GM19043 (cell line): ENCODE data around the gene NODAL.
"Not testable (repeated sequence)": the region's sequence is repeated elsewhere in the genome, so short reads cannot be mapped to it uniquely, and the experiment has no call there.

ENCODE experiments used
- ATAC-seq: cut with Tn5 transposase; IDR thresholded peaks from one replicate; pipeline ENCODE4 v1.9.1; 2021; ENCODE audit warnings: low read depth; ENCODE audit not compliant: unreplicated experiment

Gene NODAL

DNA sequence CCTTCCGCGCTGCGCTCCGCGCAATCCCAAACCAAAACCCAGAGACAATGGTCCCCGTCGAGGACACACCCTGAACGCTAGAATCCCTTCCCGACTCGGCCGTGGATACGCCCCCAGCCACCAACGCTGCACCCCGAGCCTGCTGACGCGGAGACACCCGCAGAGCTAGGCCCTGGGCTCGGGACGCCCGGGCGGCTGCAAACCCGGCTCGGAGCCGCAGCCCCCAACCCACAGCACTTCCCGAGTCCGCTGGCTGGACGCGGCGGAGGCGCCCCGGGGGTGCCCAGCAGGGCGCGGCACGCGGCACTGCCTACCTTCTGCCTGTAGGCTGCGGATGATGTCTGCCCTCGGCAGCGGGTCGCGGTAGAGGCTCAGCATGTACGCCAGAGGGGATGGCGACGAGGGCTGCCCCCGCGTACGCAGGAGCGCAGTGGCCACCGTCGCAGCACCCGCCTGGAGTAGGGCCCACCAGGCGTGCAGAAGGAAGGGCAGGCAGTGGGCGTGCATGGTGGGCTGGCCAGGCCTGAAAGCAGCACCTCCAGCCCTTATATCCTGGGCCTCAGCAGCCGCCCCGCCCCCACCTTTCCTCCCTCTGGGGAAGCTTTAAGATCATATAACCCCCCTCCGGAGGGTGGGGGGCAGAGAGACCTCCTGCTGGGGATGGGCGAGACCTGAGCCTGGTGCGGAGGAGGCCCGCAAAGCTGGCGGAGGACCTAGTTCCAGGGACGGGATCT is at the start of gene NODAL:
TSS of gene NODAL (minus strand) at position 521 of the 734 bp plus-strand sequence. CDS start at position 507, 14 bp downstream.
- ATAC-seq: no peak

DNA sequence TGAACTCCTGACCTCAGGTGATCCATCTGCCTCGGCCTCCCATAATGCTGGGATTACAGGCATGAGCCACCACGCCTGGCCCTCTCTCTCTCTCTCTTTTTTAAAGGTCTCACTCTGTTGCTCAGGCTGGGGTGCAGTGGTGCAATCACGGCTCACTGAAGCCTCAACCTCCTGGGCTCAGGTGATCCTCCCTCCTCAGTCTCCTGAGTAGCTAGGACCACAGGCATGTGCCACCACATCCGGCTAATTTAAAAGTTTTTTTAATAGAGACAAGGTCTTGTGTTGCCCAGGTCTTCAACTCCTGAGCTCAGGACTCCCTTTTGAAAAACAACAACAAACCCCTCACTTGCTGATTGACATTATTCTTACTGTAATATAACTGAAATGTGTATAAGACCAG is 48.7 kb upstream of the NODAL start:
- no peak for ATAC-seq

DNA sequence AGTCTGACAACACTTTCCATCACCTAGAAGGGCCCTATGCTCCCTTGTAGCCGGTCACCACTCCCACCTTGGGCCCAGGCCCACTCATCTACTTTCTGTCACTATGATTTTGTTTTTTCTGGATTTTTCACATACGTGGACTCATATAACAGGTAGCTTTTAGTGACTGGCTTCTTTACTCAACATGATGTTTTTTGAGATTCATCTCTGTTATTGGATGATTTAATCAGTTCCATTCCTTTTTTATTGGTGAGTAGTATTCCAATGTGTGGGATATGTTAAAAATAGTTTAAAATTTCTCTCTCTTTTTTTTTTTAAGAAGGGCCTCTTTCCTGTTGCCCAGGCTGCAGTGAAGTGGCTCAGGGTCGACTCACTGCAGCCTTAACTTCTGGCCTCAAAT is 46.3 kb upstream of the NODAL start:
- no peak for ATAC-seq

DNA sequence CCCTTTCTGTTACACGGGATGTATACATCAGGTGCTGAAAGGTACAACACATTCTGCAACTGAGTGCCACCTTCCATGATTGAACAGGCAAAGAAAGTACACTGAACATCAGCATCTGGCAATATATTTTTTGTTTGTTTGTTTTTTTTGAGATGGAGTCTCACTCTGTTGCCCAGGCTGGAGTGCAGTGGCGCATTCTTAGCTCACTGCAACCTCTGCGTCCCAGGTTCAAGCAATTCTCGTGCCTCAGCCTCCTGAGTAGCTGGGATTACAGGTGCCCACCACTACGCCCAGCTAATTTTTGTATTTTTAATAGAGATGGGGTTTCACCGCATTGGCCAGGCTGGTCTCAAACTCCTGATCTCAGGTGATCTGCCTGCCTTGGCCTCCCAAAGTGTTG is 42.4 kb upstream of the NODAL start:
- not testable (repeated sequence) for ATAC-seq

DNA sequence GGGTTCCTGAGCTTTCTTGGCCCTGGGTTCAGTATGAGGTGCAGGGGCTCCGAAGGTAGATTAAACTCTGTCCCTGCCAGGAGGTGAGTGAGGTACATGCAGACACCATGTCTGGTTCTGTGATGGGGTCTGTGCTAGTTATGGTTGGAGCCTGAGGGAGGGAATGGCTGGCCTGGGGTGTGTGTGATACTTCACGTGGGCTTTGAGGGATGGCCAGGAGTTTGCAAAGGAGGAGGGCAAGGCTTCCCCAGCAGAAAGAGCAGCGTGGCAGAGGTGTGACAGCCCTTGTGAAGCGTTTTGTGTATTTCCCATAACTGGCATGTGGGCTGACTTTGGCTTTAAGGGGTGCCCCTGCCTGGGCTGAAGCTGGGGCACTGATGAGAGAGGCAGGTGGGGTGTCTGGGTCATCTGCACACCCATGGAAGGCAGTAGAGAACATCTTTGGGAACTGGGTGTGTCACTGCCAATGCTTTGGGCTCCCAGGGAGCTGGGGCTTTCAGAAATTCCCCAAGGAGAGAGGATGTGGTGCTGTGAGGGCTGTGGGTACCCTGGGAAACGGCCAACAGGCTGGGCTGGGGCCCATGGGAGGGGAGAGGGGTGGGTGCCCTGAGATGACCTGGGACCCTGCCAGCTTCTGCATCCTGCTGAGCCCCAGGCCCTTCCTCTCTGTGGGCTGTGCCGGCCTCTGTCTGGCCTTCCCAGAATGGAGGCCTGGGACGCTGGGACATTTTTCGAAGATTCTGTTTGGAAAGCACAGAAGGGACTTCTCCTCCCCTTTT is 41.7 kb upstream of the NODAL start:
- ATAC-seq: no peak

DNA sequence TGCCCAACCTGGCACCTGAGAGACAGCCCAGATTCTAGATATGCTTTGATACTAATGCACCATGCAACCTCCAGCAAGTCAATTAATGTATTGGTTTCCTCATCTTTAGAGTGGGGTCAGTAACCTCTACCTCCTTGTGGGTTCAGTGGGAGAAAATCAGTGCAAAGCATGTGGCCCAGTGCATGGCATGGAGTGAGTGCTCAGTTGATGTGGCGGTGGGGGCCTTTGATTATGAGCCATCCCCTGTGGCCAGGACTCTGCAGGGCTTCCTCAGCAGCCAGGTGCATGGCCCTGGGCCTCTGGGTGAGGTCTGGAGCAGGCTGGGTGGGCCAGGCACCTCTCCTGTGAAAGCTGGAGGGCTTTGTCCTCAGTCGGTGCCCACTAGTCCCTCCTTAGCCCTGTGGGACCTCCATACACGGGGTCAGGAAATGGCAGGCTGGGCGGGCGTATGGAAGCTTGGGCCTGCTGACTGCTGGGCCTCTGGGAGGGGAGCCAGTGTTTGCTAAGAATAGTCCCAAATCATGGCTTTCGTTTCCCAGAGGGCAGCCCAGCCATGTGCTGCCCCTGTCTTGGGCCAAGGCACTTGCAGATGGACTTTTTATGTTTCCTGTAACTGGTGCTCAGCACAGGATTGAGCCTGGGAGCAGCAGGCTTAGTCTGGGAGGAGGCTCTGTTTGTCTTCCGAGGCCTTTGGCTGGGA is 40.5 kb upstream of the NODAL start:
- ATAC-seq: no peak

DNA sequence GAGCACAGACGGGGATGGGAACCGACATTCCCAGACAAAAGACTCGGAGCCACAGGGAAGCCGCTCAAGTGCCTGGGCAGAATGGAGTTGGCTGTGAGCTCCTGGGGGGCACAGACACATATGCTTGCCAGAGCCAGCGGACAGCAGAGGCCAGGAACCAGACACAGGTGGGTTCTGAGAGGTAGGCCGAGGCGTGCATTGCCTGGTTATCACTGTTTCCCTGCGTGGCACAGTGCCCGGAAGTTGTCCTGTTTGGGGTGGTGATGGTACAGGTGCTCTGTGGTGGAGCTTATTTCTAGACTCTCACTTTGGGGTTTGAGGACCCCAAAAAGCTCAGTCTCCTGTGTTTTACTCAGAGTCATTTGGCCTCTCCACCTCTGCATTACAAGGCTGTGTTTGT is 39.6 kb upstream of the NODAL start:
- no peak for ATAC-seq

DNA sequence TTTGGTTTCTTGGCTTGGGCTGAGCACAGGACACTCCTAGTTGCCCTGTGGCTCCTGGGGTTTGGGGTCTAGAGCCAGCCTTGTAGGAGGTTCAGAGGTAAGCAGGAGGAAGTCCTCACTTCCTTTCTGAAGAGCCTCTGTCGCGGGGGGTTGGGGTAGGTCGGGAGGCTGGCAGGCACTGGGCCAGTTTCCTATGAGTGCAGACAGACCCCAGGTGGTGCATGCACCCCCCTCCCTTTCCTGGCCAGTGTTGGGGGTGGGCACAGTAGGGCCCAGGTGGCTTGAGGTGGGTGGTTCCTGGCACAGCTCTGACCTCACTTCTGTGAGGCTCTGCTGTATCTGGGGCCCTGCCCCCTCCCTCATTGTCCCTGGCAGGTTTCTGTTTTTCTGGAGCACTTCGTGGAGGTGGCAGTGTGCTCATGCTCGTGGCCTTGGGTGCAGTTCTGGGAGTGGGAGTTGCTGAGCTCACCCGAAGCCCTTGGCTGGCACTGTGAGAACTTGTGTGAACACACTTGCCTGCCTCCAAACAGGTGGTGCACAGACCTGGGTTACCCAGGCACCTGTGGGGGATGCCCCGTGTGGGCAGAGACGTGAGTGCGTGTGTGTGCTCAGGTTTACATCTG is 38.9 kb upstream of the NODAL start:
- no peak for ATAC-seq

DNA sequence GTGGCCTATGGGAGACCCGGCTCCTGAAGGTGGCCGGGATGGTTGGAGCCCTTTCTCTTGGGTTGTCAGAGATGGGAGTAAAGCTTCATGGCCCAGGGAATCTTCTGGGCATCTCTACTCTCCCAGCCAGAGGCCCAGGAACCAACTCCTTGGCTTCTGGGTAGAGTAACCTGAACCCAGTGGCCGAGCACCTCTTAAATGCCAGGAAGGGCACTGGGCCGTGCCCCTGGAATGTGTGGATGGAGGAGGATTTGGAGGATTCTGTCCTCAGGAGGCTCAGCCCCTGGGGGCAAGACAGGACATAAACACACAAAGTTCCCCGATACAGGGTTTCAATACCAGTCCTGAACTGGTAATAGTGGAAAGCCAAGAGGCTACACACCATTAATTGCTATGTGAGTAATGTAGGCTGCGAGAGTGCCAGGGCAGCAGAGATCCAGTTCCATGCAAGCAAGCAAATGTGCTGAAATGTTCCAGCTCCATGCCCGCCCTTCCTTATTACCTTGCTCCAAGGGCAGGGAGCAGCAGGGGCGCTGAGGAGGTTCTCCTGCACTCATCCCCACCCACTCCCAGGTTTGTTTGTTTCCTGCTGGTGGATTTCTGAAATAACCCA is 38.3 kb upstream of the NODAL start:
- ATAC-seq: no peak

DNA sequence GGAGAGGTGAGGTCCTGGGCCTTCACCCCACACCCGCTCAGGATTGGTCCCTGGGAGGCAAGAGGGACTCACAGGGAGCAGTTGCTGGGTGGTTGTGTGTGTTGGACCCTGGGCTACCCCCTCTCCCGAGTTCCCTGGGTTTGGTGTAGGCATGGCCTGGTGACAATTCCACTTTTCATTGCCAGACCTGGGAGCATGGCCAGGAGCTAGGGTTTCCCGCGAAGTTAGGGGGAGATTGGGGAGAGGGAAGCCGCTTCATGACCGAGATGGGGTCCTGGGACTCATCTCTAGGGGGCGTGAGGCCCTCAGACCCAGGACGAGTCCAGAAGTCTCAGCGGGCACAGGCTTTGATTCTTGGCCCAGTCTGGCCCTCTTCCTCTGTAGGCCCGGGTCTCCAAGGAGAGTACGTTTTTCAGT is 37.7 kb upstream of the NODAL start:
- no peak for ATAC-seq

DNA sequence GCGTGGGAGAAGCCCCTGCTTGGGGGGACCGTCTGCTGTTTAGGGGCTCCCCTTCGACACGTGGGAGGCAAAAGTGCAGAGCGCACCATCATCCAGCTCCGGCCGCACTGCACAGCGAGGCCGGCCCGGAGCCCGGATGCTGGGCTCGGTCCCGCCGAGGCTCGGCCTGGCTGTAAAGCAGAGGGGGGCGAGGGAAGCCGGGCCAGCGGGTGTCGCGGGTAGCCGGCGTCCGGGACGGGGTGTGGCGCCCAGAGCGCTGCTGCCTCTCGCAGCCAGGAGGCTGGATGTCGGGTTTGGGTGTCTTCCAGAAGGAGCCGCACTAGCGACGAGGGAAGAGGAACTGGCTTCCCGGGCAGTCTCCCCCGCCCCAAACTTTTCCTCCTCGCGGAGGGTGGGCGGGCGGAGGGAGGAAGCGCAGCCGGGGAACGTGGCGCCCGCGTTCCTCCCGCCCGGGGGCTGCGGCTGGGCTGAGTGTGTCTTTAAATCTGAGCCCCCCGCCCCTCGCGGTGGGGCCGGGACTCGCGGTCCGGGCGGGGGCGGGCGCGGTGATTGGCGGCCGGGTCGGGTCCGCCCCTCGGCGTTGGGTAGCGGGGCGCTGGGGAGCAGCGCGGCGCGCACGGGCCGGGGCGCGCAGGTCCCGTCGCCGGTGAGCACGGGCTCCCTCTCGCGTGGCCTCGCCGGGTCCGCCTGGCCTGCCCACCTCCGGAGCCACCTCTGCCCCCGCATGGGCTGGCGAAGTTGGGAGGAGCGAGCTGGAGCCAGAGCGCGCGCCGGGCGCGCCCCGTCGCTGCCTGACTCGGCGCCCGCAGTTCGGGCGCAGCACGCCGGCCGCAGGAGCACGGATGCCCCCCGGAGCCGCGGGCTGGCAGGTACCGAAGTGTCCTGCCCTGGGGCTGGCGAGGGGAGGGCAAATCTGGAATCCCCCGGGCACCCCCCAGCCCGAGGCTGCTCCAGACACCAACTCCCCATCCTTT is 37.0 kb upstream of the NODAL start, which contains the start of gene PALD1:
TSS of gene PALD1 (plus strand) at position 577 of the 974 bp plus-strand sequence. CDS start 47,185 bp downstream, outside the sequence.
- ATAC-seq: no peak

DNA sequence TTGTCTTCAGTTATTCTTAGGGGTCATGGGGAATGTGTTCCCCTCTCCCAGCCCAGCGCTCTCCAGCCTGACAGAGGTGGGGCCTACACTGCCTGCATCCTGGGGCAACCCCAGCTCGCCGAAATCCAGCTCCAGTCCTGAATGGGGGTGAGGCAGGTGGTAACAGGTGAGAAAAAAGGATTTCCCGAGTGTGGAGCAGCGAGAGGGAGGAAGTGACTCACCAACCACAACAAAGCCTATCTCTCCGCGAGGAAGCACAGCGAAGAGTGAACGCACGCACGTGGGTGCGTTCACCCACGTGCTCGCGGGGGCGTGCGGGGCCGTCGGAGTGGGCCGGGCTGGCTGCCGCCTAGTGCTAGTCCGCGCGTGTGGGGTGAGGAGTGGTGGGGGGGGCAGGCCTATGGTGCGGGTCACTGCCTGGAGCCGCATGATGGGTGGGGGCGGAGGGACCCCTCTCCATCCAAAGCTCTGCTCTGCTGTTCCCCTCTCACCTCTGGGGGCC is 36.2 kb upstream of the NODAL start:
- ATAC-seq: no peak

DNA sequence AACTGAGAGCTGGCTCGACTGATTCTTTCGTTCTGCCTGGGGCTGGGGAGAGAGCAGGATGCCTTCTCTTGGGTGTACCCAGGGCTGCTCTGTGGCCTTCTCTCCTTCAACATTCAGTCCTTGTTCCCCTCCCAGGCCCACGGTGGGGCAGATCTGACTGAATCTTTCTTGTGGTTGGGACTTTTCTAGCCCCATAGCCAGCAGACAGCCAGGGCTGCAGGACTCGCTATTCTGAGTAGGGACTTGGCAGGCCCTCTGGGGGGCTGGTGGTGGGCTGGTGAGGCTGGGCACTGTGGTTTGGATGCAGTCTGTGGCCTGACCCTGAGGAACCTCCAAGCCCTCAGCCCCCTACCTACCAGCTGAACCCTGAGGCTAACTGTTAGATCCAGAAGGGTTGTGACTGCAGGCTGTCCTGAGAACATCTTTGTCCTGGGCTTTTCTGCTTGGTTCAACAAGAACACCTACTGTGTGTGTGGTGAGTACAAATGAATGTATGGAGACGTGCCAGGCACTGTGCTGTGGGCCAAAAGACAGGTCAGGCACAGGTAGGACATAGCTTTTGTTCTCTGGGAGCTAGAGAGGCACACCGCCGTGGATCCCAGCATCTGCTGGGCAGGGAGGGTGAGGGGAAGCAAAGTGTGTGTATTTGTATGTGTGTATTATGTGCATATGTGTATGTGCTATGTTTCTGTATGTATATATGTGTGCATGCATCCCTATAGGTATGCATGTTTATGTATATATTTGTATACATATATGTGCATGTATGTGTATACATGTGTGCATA is 35.0 kb upstream of the NODAL start:
- no peak for ATAC-seq

DNA sequence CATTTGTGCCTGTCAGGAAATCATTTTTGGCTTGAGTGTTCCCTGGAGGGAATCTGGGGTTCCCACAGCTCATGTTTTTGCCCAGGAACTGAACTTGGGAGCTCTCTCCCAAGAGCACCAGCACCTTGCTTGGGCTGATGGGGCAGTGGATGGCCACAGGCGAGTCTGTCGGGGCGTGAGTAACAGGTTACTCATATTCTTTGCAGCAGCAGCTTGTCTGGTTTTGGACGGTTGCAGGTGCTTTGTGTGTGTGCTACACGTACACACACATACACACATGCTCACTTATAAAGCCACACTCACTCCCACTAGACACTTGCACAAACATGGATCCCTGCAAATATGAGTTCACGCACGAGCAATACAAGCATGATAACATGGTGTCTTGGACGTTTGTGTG is 34.2 kb upstream of the NODAL start:
- ATAC-seq: no peak

DNA sequence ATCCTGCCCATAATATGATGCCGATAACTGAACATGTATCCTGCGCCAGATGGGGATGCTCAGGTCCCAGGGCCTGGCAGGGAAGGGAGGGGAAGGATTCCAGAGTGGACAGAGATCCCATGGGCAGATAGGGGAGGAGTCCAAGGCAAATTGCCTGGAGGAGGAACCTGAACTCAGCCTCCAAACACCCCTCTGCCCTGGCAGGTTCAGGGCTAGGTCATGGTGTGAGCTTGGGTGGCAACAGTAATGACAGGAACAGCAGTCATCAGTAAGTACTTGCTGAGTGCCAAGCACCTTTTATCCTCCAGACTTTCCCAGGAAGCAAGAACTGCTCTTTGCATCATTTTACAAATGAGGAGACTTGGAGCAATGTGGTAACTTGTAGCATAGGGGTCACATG is 33.3 kb upstream of the NODAL start:
- ATAC-seq: no peak

DNA sequence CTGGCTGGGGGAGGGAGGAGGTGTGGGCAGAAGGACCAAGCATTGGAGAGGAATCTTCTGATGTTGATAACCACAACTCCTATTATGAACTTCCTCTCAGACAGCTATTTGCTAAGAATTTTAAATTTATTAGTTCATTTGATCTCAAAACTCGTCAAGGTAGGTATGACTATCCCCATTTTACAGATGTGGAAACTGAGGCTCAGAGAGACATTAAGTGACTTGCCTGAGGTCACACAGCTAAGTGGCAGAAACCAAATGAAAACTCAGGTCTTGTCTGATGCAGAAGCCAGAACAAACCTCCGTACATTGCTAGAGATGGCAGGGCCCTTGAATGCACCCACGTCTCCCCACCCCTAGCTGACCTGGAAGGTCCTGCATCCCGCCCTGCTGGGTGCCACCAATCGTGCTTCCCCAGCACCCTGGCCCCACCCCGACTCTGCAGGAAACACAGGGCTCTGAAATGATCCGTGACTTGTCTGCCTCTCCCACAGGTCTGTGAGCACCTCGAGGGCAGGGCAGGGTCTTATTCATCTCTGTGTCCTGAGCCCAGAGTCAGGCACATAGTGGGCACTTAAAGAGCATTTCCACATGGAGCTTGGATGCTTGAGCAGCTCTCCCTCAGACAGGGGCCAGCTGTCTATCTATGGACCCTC is 31.4 kb upstream of the NODAL start:
- no peak for ATAC-seq

DNA sequence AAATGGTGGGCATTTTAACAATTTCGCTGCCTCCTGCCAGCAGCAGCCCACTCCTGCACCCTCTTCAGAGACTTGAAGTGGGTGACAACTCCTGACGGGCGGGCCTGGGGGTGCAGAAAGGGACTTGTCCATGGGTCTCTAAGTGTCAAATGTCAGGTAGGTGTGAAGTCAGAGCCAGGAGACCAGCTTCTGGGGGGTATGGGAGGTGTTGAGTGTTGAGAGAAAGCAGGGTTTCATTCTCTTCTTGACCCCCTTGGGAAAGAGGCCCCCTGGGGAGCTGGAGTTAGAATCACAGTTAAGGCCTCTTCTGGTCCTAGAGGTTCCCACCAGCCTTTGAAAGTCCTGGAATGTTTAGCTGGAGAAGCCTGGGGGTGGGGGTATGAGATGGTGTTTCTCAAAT is 25.5 kb upstream of the NODAL start:
- no peak for ATAC-seq

DNA sequence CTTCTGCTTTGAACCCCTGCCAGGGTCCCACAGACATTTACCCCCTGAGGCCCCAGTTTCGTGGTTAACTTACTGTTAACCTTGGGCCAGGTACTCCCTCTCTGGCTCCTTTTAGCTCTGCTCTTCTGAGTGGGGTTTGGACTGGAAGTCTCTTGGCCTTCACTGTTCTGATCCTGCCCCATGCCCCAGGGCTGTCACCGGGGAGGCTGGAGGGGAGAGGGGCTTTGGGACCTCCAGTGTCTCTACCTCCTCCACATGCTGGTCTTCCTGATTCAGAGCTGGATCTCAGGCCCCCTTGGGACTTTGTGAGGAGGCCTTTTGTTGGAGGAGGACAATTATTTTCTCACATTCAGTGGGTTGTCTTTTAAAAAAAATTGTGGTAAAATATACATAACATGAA is 24.4 kb upstream of the NODAL start:
- ATAC-seq: no peak
